ENCODE results near the gene C10orf90.

DNA sequence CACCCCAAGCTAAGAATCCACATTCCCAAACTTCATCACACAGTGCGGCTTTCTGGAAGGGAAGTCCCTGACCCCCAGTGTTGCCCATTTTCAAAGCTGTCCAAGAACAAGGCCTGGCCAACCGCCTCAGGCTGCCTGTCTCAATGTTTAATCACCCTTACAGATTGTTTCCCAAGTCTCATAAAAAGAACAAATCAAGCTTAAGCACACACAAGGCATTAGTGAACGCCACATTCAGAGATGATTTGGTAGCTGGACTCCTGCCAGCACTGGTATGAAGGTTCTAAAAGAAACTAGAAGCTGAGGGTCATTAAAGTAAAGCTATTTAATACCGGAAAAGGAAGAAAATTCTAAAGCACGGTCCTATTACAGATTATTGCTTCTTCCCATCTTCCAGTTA is 35.6 kb downstream of the C10orf90 start:
- TF ChIP-seq CTCF (IDR thresholded peaks at IDR 0.05) (no peak), POLR2A (IDR thresholded peaks at IDR 0.05) (no peak)
